GM12872 (cell line): ENCODE data around the gene CXCL12.

Experiments
- TF ChIP-seq, protein P1 (sequence below): IDR thresholded peaks from 3 replicates; pipeline ENCODE4 v1.5.1; 2011; ENCODE audit warnings: low read depth, mild to moderate bottlenecking, low read length, moderate library complexity; ENCODE audit not compliant: insufficient read depth

Gene CXCL12

DNA sequence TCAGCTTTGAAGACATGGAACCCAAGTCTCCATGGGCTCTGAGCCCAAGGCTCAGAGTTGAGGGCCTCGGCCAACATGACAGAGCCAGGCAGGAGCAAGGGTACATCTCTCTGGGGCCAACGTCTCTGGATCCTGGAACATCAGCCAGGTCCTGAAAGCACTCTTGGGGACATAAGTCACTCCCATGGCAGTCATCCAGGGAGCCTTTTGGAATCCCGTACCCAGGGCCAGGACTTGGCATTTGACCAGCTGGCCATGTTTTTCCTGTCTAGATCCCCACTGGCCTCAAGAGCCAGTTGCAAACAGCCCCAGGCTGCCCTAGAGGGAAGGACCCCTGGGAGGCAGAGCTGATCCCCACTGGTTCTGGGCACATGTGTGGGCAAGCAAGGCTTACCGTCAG, 4.3 kb upstream of the CXCL12 start:
- TF ChIP-seq, protein P1, sequence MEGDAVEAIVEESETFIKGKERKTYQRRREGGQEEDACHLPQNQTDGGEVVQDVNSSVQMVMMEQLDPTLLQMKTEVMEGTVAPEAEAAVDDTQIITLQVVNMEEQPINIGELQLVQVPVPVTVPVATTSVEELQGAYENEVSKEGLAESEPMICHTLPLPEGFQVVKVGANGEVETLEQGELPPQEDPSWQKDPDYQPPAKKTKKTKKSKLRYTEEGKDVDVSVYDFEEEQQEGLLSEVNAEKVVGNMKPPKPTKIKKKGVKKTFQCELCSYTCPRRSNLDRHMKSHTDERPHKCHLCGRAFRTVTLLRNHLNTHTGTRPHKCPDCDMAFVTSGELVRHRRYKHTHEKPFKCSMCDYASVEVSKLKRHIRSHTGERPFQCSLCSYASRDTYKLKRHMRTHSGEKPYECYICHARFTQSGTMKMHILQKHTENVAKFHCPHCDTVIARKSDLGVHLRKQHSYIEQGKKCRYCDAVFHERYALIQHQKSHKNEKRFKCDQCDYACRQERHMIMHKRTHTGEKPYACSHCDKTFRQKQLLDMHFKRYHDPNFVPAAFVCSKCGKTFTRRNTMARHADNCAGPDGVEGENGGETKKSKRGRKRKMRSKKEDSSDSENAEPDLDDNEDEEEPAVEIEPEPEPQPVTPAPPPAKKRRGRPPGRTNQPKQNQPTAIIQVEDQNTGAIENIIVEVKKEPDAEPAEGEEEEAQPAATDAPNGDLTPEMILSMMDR: no peak

DNA sequence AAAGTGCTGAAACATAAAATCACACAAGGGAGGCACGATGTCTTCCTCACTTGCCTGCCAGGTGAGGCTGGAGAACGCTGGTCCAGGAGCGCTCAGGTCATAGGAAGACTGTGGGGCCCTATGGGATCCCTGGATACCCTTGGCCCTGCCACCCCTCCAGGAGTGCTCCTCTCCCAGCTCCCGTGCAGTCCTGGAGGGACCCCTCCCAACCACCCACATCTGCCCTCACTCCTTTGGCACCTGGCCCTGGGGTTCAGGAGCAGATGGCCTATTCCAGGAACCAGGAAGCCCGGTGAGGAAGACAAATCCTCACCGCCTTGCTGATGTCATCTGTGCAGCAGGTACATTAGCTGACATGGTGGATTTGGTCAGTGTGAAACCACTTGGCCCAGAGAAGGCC, 3.7 kb upstream of the CXCL12 start:
- TF ChIP-seq, protein P1: no peak

DNA sequence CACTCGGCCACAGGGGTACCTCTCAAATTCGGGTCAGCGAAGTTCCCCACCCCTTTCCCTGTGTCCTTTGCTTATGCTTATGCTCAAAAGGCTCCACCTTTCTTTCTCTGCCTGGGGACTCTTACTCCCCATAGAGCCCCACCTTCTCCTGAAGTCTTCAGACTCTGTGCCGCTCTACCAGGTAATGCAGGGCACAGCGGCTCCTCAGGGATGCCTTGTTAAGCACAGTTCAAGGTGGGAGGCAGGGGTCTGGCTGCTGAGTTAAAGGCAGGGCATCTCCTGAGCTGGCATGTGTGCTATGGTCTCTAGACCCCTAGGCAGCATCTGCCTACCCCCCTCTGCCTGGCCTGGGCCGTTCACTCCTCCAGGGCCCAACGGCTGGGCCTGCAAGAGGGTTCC, 3.0 kb upstream of the CXCL12 start:
- TF ChIP-seq, protein P1: no peak

DNA sequence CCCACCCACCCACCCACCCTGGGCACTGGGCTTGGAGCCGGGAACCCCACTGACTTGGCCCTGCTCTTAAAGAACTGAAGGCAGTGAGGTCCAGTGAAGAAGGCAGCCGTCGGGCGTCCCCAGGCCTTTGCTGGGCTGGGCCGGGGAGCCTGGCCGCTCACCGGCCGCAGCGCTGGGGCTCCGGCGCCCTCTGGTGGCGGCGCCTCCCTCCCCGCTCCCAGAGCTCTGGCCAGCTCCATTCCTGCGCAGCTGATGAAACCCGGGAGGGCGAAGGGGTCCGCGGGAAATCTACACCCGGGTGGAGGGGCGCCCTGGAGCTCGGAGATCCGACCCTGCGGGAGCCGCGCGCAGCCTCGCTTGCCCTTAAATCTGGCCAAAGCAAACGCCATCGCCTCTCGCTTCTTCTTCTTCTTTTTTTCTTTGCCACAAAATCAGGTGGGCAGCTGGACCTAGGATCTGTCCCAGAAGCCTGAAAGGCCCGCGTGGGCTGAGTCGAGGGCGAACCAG, 1.7 kb upstream of the CXCL12 start:
- TF ChIP-seq, protein P1: peak; percentile 86

DNA sequence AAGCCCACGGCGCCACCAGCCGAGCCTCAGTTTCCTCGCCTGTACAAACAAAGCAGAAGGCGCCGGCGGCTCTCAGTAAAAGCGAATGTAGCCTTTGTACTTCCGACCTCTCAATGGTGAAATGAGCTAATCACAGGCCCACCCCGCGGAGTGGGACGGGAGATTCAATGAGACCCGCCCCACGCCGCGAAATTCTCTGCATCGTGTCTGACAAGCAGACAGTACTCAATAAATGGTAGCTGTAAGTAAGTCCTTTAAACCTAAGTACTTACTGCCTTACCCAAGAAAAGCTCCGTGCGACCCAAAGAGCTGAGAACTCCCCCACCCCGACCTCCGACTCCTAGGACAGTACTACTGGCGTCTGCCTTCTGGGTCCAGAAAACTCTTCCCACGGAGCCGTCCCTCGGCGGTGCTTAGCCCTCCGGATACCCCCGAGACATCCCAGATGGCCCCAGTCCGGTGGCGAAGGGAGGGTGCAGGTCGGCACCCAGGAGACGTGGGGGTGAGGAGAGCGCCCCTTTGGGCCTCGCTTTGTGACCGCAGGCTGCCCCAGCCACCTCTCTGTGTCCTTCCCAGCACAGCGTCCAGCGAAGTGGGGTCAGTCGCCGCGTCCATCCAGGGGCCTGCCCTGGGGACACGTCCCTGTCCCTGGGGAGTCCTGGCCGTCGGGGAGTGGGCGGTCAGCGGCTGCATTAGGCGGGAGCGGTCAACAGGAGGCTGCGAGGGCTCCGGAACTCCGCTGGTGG, 972 bp upstream of the CXCL12 start:
- TF ChIP-seq, protein P1: no peak

DNA sequence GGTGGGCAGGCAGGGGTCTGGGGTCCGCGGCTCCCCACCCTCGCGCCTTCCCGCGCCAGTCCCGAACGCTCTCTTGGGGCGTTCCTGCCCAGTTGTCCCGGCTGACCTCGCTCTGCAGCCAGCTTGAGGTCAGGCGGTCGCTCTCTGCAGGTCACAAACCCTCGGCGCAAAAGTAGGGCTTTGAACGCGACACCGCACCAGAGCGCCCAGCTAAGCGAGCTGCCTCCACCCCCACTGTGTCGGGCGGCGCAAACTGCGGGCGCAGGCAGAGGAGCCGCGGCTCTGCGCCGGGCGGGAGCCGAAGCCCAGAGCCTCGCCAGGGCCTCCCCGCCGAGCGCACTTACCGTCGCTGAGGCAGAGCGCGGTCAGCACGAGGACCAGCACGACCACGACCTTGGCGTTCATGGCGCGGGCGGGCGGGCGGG, 284 bp downstream of the CXCL12 start:
- TF ChIP-seq, protein P1: no peak

DNA sequence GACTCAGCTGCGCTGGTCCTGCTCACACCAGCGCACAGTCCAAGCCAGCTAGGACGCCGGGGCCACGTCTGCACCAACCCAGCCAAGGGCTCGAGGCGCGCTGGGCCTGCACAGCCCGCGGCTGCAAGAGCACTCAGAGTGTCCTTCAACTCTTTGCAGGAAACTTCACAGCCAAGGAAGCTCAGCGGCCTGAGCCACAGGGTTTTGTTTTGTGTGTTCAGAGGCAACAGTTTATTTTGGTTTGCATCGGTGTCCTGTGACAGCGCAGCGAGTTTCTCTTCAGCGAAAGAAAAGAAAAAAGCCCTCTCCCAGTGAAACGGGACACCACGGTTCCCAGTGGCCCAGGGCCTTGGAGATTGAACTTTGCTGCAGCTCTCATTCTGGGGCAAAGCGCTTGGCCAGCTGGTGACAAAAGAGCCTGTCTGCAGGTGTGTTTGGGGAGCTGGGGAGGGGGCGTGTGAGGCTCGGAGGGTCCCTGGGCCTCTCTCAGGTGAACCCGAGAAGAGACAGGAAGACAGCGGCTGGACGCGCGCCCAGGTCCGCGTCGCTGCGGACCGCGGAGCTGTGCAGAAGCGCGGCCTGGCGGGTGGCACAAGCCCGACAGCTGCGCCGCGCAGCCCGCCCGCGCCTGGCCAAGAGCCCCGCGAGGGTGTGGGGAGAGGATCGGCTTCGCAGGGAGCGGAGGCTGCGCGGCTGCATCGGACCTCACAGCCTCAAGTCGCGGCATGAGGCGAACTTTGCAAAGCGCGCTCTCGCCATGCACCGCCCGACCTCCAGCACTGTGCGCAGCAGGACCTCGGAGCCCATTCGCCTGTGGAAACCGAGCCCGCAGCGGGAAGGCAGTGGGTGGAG, 922 bp downstream of the CXCL12 start:
- TF ChIP-seq, protein P1: no peak
